ENCODE data around the gene ERMP1.

The ERMP1 gene

GRCh38 chr9:5750569-5750968 lies 82.3 kb downstream of the ERMP1 start:
- TF ChIP-seq CTCF (conservative IDR thresholded peaks at IDR 0.05) = no peak

GRCh38 chr9:5749306-5749705 lies 83.6 kb downstream of the ERMP1 start:
- no peak for TF ChIP-seq CTCF (conservative IDR thresholded peaks at IDR 0.05)
- H3K27ac ChIP-seq = no peak overlapping the region

More at GRCh38 chr9:5750569-5750968, 82.3 kb downstream of the ERMP1 start:
- H3K27ac ChIP-seq = no peak overlapping the region

- no peak overlapping the region for H3K27ac ChIP-seq
- TF ChIP-seq CTCF (conservative IDR thresholded peaks at IDR 0.05) = no peak
These were observed 84.5 kb downstream of the ERMP1 start for GRCh38 chr9:5748438-5748837.

- no peak for TF ChIP-seq CTCF (conservative IDR thresholded peaks at IDR 0.05)
- no peak overlapping the region for H3K27ac ChIP-seq
These were observed 89.8 kb downstream of the ERMP1 start for GRCh38 chr9:5743109-5743508.

- no peak overlapping the region for H3K27ac ChIP-seq
- TF ChIP-seq CTCF (conservative IDR thresholded peaks at IDR 0.05) = no peak
These were observed 96.2 kb downstream of the ERMP1 start for GRCh38 chr9:5736563-5737346.

GRCh38 chr9:5735072-5735471 lies 97.8 kb downstream of the ERMP1 start:
- no peak for TF ChIP-seq CTCF (conservative IDR thresholded peaks at IDR 0.05)
- no peak overlapping the region for H3K27ac ChIP-seq

All from VCaP (cell line).